ENCODE data around the gene TRIM8. TPM values are rescaled to one million over a fixed set of nuclear protein-coding genes. Genes with fewer than 3 reads are reported as not detected.

TRIM8 gene, protein sequence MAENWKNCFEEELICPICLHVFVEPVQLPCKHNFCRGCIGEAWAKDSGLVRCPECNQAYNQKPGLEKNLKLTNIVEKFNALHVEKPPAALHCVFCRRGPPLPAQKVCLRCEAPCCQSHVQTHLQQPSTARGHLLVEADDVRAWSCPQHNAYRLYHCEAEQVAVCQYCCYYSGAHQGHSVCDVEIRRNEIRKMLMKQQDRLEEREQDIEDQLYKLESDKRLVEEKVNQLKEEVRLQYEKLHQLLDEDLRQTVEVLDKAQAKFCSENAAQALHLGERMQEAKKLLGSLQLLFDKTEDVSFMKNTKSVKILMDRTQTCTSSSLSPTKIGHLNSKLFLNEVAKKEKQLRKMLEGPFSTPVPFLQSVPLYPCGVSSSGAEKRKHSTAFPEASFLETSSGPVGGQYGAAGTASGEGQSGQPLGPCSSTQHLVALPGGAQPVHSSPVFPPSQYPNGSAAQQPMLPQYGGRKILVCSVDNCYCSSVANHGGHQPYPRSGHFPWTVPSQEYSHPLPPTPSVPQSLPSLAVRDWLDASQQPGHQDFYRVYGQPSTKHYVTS
- total RNA-seq (ENCODE audit: low replicate concordance) = 81.6 and 124 TPM in 2 replicates
- long read RNA-seq, partial matches to known transcripts = 0 of 9 reads
- long read RNA-seq, other reads (novel, unspliced or antisense) = 9 of 9 reads

DNA sequence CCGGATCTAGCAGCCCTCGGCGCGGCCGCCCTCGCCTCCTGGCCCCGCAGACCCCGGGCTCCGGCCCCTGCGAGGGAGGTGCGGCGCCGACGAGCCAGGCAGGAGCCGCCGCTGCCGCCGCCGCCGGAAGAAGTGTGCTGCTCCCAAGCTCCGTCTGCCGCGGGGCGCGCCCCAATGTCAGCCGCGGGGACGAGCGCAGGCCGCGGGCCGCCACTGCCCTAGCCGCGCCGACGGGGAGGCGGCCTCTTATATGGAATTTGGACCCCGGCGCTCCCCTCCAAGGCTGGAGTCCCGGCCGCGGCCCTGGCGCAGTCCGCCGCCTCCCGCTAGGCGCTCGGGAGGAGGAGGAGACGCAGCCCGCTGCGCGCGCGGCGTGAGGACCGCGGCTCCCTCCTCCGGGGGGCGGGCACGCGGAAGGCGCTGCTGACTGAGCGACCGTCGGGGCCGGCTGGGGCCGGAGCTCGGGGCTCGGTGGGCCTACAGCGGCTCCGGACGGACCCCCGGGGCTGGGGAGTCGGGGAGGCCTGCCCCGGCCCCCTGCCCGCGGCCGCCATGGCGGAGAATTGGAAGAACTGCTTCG lies at the start of gene TRIM8:
TRIM8 (plus strand) TSS at position 414 of the 580 bp plus-strand sequence; CDS start at position 553, 139 bp downstream.
- TF ChIP-seq, protein P1, sequence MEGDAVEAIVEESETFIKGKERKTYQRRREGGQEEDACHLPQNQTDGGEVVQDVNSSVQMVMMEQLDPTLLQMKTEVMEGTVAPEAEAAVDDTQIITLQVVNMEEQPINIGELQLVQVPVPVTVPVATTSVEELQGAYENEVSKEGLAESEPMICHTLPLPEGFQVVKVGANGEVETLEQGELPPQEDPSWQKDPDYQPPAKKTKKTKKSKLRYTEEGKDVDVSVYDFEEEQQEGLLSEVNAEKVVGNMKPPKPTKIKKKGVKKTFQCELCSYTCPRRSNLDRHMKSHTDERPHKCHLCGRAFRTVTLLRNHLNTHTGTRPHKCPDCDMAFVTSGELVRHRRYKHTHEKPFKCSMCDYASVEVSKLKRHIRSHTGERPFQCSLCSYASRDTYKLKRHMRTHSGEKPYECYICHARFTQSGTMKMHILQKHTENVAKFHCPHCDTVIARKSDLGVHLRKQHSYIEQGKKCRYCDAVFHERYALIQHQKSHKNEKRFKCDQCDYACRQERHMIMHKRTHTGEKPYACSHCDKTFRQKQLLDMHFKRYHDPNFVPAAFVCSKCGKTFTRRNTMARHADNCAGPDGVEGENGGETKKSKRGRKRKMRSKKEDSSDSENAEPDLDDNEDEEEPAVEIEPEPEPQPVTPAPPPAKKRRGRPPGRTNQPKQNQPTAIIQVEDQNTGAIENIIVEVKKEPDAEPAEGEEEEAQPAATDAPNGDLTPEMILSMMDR (conservative IDR thresholded peaks at IDR 0.05) = no peak
- Mint-ChIP-seq H3K4me3 (peak within 1 kb of the TSS; percentile 100), H3K9me3 (no peaks in the 10 kb centered on the region), H3K27me3 (no peaks in the 10 kb centered on the region), H3K4me1 (ENCODE audit: unreplicated experiment) (peaks cover 29% of the 10 kb centered on the region), H3K27ac (peak within 1 kb of the TSS; percentile 98), H3K36me3 (no peaks in the 10 kb centered on the region)
- DNase-seq (ENCODE audit: extremely low spot score, unreplicated experiment) = no peak

DNA sequence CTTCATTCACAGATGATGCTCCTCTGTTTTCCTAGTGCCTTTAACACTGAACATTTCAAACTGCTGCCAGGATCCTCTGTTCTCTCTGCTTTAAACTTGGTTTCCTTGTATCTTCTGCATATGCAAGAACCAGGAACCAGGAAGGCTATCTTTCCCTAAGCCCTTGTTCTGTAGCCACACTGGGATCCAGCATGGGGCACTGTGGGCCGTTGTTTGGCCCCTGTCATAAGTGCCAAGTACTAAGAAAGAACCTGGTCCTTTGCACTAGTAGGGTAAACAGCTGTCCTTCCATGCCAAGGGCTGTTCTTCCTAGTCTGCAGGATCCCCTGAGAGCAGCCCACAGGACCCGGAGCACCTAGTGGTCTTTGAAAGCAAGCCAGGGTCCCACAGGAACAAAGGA lies 49.0 kb upstream of the TRIM8 start:
- H3K27ac Mint-ChIP-seq = no peak overlapping the region
- TF ChIP-seq, protein P1 (conservative IDR thresholded peaks at IDR 0.05) = no peak
- DNase-seq (ENCODE audit: extremely low spot score, unreplicated experiment) = no peak

DNA sequence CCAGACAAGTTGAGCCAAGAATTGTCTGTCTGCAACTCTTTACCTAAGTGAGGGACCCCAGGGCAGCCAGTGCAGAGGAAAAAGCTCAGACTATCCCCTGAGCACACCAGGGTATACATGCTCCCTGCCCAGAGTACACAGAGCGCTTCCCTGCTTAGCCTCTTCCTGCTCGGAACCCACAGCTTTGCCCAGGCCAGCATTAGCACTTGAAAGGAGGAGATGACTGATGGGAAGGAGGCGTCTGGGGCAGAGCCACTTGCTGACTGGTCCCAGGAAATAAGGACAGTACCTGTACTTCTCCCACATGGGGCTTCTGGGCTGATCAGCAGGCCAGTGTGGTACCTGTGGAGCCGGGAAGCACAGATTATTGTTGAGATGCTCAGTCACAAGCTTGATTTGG lies 48.4 kb upstream of the TRIM8 start:
- H3K27ac Mint-ChIP-seq = no peak overlapping the region
- H3K27me3 Mint-ChIP-seq = no peaks in the 10 kb centered on the region
- H3K4me3 Mint-ChIP-seq = no peak overlapping the region
- no peak for DNase-seq (ENCODE audit: extremely low spot score, unreplicated experiment)
- no peaks in the 10 kb centered on the region for H3K9me3 Mint-ChIP-seq
- H3K4me1 Mint-ChIP-seq (ENCODE audit: unreplicated experiment) = peaks cover 17% of the 10 kb centered on the region
- TF ChIP-seq, protein P1 (conservative IDR thresholded peaks at IDR 0.05) = no peak
- H3K36me3 Mint-ChIP-seq = peaks cover 6% of the 10 kb centered on the region

More for the DNA sequence above, 49.0 kb upstream of the TRIM8 start:
- Mint-ChIP-seq H3K4me1 (ENCODE audit: unreplicated experiment) (peaks cover 17% of the 10 kb centered on the region), H3K4me3 (no peak overlapping the region), H3K36me3 (peaks cover 6% of the 10 kb centered on the region), H3K9me3 (no peaks in the 10 kb centered on the region), H3K27me3 (no peaks in the 10 kb centered on the region)

DNA sequence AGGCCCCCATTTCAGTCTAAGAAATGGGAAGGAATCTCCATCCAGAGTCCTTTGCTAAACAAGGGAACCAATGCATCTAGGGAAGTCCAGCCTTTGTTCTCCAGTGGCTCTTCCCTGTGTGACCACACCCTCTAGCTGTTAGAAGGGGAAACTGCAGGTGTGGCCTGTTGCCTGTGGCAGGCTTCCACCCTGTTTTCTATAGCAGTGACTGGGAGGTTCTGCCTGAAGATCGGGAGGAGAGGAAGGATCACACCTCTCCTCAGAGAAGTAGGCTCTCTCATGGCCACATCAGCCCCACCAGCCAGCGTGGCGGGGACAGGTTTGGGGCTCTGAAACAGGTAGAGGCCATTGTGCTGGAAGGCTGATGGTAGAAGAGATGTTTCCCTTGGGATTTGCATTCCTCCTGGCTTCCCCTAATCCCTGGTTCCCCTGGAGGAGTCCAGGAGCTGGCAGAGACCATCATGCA lies 47.7 kb upstream of the TRIM8 start:
- Mint-ChIP-seq H3K27ac (peak overlapping the region; percentile 55), H3K27me3 (no peaks in the 10 kb centered on the region), H3K36me3 (peaks cover 6% of the 10 kb centered on the region), H3K4me3 (no peak overlapping the region), H3K9me3 (no peaks in the 10 kb centered on the region), H3K4me1 (ENCODE audit: unreplicated experiment) (peaks cover 16% of the 10 kb centered on the region)
- TF ChIP-seq, protein P1 (conservative IDR thresholded peaks at IDR 0.05) = peak; percentile 79
- DNase-seq (ENCODE audit: extremely low spot score, unreplicated experiment) = no peak

DNA sequence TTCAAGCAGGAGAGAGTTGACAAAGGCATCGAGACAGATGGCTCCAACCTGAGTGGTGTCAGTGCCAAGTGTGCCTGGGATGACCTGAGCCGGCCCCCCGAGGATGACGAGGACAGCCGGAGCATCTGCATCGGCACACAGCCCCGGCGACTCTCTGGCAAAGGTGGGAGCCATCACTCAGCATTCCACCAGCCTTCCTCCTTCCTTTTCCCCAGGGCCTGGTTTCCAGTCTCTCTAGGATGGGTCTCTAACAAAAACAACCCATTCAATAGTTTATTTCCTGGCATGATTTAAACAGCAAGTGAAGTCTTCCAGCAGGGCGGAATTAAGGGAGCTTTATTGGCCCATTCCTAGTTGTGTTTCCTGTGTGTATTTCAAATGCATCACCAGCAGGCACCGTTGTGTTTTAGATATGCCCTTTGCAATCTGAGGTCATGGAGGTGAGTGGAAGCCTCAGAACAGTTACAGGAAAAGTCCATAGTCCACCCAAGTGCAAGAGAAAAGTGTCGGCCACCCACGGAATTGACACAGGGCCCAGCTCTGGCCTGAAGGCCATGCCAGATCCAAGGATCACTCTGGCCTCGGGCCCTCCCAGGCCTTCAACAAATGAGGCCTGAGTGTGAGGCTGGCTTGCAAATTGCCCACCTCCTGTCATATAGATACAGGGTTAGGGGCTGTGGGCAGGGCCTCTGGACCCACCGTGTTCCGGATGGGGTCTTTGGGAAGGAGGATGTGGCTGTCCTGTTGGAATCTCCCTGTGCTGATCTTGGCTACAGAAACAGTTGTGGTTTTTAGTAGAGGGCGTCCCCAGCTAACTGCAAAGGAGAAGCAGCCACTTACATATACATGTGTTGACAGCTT lies 46.9 kb upstream of the TRIM8 start:
- H3K27ac Mint-ChIP-seq = no peak overlapping the region
- H3K36me3 Mint-ChIP-seq = peaks cover 6% of the 10 kb centered on the region
- no peak overlapping the region for H3K4me3 Mint-ChIP-seq
- TF ChIP-seq, protein P1 (conservative IDR thresholded peaks at IDR 0.05) = no peak
- H3K9me3 Mint-ChIP-seq = no peaks in the 10 kb centered on the region
- no peak for DNase-seq (ENCODE audit: extremely low spot score, unreplicated experiment)
- peaks cover 16% of the 10 kb centered on the region for H3K4me1 Mint-ChIP-seq (ENCODE audit: unreplicated experiment)
- no peaks in the 10 kb centered on the region for H3K27me3 Mint-ChIP-seq

All from type B pancreatic cell (in vitro differentiated cells).